Breast epithelium (tissue), 4 donors: Measurements from ENCODE around the gene ARID1B. TPM values are rescaled to one million over a fixed set of nuclear protein-coding genes. Genes with fewer than 3 reads are reported as not detected.

Source experiments
- DNase-seq, 2 donors: peaks; one replicate each; pipeline ENCODE4 v3.0.0-alpha.2; 2019; ENCODE audit warnings: low spot score in 2 of 2
- H3K27ac ChIP-seq, 2 donors: fragments of 200-600 bp; sonication (generic) in 1 of 2; one replicate each; pipeline ENCODE4 v1.5.1; 2016 to 2019; ENCODE audit warnings: mild to moderate bottlenecking in 1 of 2
- H3K27me3 ChIP-seq, 2 donors: fragments of 200-600 bp; sonication (generic) in 1 of 2; one replicate each; pipeline versions ENCODE4 v1.5.1 to v1.6.0; 2017 to 2019; ENCODE audit warnings: control low read depth in 1 of 2, mild to moderate bottlenecking in 1 of 2
- H3K36me3 ChIP-seq: fragments of 200-600 bp; one replicate; pipeline ENCODE4 v1.5.1; 2019
- H3K4me1 ChIP-seq, 2 donors: fragments of 200-600 bp; sonication (generic); one replicate each; pipeline ENCODE4 v1.5.1; 2016 to 2019; ENCODE audit warnings: control low read depth in 1 of 2
- H3K4me3 ChIP-seq, 3 donors: fragments of 200-600 bp; sonication (generic); 1 replicate in 2 of 3; 2 replicates in 1 of 3; pipeline ENCODE4 v1.5.1; 2016 to 2019; ENCODE audit warnings: mild to moderate bottlenecking in 3 of 3, moderate library complexity in 2 of 3
- H3K9me3 ChIP-seq, 2 donors: fragments of 200-600 bp; sonication (generic) in 1 of 2; one replicate each; pipeline ENCODE4 v1.5.1; 2016 to 2019; ENCODE audit warnings: control low read depth in 1 of 2
- POLR2A ChIP-seq: fragments of 450-650 bp; IDR thresholded peaks from one replicate; pipeline ENCODE4 v1.6.1; 2016; ENCODE audit warnings: antibody characterized with exemption, mild to moderate bottlenecking, moderate library complexity
- POLR2AphosphoS5 ChIP-seq, 3 donors: sonication (generic); formaldehyde crosslinking; IDR thresholded peaks; one replicate each; pipeline ENCODE4 v1.6.1; 2017; ENCODE audit warnings: antibody characterized with exemption in 3 of 3
- intact Hi-C: fragments of 100-400 bp; cut with DNase I; formaldehyde crosslinking; loops from one replicate; pipeline ENCODE4 v1.15.1; 2023; ENCODE audit warnings: low total_unique reads
- total RNA-seq, 3 donors: library from RNA; depleted of rRNA; stranded (reverse); fragments of >200 nt; gene quantifications; one replicate each; pipeline ENCODE4 v1.1.0, GENCODE V29; 2016
- TF ChIP-seq, protein P1 (sequence below), 3 donors: fragments of 450-650 bp; IDR thresholded peaks; one replicate each; pipeline ENCODE4 v1.5.1; 2016 to 2017; ENCODE audit warnings: antibody characterized with exemption in 3 of 3, mild to moderate bottlenecking in 3 of 3, moderate library complexity in 3 of 3

The ARID1B gene
- total RNA-seq, 3 donors from 2014 or later = 99.9 to 205 (median 131) TPM

DNA sequence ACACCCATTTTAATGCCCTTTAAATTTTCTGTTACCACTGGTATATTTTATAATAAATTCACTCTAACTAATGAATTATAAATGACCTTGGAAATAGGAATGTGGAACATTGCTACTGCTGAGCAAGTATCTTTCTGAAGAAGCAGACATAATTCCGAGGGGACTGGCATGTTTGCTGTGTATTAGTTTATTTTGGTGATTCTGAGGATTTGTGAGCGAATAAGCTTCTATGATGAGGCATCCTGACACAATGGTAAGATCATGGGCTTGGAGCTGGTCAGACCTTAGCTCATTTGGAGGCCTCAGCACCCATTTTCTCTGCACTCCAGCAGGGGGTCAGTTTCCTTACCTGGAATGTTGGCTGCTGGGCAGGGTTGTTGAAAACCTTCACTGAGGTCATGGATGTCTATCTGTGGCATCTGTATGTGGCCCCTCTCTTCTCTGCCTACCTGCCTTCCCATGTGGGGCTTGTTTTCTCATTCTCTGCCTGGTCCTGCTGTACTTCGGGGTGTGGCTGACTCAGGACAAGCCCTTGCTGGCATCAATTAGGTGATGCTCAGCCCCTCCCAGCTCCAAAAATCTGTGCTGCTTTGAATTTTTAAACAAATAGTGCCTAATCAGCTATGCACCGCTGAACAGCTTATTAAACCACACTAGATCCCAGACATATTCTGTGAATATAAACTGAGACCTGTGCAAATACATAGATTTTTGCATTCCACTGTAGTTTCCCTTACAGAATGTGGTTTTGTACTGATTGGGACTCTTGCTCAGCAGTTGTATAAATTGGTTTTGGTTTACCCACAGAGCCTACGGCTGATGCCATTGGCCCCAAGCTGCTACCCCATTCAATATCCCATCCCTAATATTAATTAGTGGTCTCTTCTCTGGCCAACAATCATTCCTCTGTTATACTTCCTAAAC, 10.7 kb downstream of the ARID1B start:
- Histone ChIP-seq H3K36me3 (no peaks in the 10 kb centered on the region), H3K4me1 (peaks cover 0 to 22% of the 10 kb centered on the region in 2 donors), H3K27ac (no peak overlapping the region), H3K4me3 (no peak overlapping the region), H3K9me3 (no peaks in the 10 kb centered on the region), H3K27me3 (no peaks in the 10 kb centered on the region)
- intact Hi-C loops = no loop called here
- no peak for DNase-seq
- no peak for TF ChIP-seq POLR2AphosphoS5 (IDR thresholded peaks at IDR 0.05)
- TF ChIP-seq POLR2A = no peak
- TF ChIP-seq, protein P1, sequence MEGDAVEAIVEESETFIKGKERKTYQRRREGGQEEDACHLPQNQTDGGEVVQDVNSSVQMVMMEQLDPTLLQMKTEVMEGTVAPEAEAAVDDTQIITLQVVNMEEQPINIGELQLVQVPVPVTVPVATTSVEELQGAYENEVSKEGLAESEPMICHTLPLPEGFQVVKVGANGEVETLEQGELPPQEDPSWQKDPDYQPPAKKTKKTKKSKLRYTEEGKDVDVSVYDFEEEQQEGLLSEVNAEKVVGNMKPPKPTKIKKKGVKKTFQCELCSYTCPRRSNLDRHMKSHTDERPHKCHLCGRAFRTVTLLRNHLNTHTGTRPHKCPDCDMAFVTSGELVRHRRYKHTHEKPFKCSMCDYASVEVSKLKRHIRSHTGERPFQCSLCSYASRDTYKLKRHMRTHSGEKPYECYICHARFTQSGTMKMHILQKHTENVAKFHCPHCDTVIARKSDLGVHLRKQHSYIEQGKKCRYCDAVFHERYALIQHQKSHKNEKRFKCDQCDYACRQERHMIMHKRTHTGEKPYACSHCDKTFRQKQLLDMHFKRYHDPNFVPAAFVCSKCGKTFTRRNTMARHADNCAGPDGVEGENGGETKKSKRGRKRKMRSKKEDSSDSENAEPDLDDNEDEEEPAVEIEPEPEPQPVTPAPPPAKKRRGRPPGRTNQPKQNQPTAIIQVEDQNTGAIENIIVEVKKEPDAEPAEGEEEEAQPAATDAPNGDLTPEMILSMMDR (IDR thresholded peaks at IDR 0.05) = no peak

DNA sequence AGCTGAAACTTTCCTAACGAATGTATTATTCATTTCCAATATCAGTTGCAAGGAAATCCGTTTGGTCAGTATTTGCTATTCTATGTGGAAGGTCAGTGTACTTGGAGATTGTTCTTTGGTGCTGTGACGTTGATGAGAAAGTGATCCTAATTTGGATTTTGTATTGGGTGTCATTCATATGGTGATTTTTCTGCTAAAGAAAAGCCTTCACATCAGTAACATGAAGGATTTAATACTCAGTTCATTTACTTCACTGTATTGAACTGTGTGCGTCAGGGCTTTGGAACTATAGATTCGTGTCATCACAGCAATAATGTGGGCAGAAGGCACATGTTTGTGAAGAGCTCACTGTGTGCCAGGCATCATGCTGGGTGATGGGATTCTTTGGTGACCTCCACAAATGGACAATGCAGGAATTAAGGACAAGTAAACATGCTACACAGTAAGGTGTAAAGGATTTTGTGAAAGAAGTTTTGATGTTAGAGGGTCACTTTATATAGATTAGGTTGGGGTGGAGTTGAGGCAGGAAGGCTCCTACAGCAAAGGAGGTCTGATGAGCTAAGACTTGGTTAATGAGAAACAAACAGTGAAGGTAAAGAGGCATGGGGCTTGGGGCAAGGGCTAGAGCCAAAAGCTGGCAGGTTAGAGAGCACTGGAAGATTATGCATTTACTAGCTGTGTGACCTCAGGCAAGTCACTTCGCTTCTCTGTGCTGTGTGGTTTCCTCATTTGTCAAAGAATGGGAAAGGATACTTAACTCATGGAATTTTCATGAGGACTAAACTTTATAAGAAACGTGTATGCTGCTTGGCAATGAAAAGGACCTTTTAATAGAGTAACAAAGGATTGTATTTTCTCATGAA, 12.1 kb downstream of the ARID1B start:
- Histone ChIP-seq H3K36me3 (no peaks in the 10 kb centered on the region), H3K27me3 (no peaks in the 10 kb centered on the region), H3K9me3 (no peaks in the 10 kb centered on the region), H3K4me3 (no peak overlapping the region), H3K27ac (no peak overlapping the region), H3K4me1 (peaks cover 0 to 18% of the 10 kb centered on the region in 2 donors)
- DNase-seq = no peak
- TF ChIP-seq, protein P1 (IDR thresholded peaks at IDR 0.05) = no peak
- TF ChIP-seq POLR2AphosphoS5 (IDR thresholded peaks at IDR 0.05) (no peak), POLR2A (no peak)
- intact Hi-C loops = no loop called here

DNA sequence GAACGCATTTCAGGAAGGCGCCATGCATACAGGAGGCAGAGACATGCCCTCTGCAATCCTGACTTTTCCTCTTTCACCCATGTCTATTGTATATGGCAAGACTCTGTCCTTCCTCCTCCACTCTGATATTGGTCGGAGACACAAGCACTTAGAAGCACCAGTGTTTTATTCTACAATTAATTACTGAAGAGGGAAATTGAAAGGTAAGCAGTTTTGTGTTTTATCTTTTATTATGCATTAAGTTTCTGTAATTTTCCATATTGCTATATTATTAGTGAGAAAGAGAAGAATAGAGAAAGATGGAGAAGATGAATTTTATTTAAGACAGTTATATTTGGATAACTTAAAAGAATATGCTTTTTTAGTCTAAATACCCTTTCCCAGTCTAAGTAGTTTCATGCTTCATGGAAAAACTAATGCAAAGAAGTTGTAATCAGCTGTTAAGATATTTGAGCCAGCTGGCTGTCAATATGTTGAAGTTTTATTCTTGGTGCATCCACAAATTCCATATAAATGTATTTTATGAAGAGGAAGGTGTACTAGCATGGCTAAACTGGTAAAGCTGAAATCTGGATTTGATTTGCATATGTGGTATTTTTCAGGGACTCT, 13.6 kb downstream of the ARID1B start:
- Histone ChIP-seq H3K9me3 (no peaks in the 10 kb centered on the region), H3K36me3 (no peaks in the 10 kb centered on the region), H3K4me1 (peaks cover 0 to 16% of the 10 kb centered on the region in 2 donors), H3K27me3 (no peaks in the 10 kb centered on the region), H3K27ac (no peak overlapping the region), H3K4me3 (peak overlapping the region in 1 of 3 donors; percentile 7)
- no peak for DNase-seq
- no peak for TF ChIP-seq POLR2AphosphoS5 (IDR thresholded peaks at IDR 0.05)
- TF ChIP-seq, protein P1 (IDR thresholded peaks at IDR 0.05) = no peak
- no peak for TF ChIP-seq POLR2A
- intact Hi-C loops = no loop called here

DNA sequence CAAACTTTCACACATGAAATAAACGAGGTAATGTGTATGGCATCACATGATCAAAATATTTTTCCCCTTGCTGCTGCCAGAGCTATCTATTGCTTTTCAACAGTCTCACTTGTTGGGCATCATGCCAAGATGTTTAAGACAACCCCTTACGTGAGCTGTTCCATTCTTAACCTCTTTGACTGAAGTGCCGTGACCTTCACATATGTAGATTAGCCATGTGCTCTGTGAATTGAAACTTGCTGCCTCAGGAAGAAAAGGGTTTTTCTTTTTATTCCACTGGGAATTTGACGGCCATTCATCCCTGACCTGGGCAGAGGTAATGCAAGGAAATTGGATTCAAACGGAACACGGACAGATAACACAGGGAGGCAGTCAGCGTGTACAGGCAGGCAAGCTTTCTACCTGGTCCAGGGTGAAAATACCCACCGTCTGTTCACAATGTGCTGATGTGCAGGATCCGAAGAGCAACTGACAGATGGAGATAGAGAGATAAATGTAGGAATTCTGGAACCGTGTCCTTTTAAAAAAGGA, 14.2 kb downstream of the ARID1B start:
- TF ChIP-seq POLR2AphosphoS5 (IDR thresholded peaks at IDR 0.05) (no peak), POLR2A (no peak)
- TF ChIP-seq, protein P1 (IDR thresholded peaks at IDR 0.05) = no peak
- H3K4me1 ChIP-seq = peaks cover 0 to 21% of the 10 kb centered on the region in 2 donors
- no peak for DNase-seq
- no peak overlapping the region for H3K27ac ChIP-seq
- intact Hi-C loops = no loop called here
- no peaks in the 10 kb centered on the region for H3K36me3 ChIP-seq
- H3K9me3 ChIP-seq = no peaks in the 10 kb centered on the region
- H3K4me3 ChIP-seq = peak overlapping the region in 1 of 3 donors; percentile 7
- no peaks in the 10 kb centered on the region for H3K27me3 ChIP-seq
